K562 (cell line): ENCODE measurements around the gene WDR46. TPM values are rescaled to one million over a fixed set of nuclear protein-coding genes. Genes with fewer than 3 reads are reported as not detected.

Source experiments
- ATAC-seq: fragments of 200-7000 bp; cut with Tn5 transposase; 3 replicates; pipeline ENCODE4 v1.9.1; 2020; ENCODE audit warnings: moderate library complexity
- BruUV-seq: library from RNA; stranded (reverse); fragments of 400-500 nt; replicated peaks from 2 replicates; lab custom pipeline; 2021; lab: Mats Ljungman, UMichigan
- CTCF ChIA-PET: fragments of 300-600 bp; formaldehyde crosslinking; extraction: SDS; loops from one replicate; lab custom pipeline; 2021; ENCODE audit warnings: low intra/inter-chr PET ratio; lab: Yijun Ruan, JAX
- POLR2A ChIA-PET: fragments of 300-600, 350-650 bp; sonication (Branson Sonifier 250); formaldehyde crosslinking; extraction: SDS; loops from one replicate; lab custom pipeline; 2021; ENCODE audit warnings: antibody characterized with exemption, inconsistent platforms; lab: Yijun Ruan, JAX
- DNase-seq, 4 experiments: peaks; one replicate each; pipeline versions ENCODE4 v3.0.0 to v3.0.0-alpha.2; 2011 to 2018; ENCODE audit warnings: low spot score in 3 of 4, mixed read lengths in 3 of 4; ENCODE audit errors: extremely low read depth in 1 of 4
- FAIRE-seq: peaks from 2 replicates; lab custom pipeline; 2011; peaks lifted over from hg19 to GRCh38; lab: Jason Lieb, UNC
- H2AFZ ChIP-seq: 2 replicates; pipeline ENCODE4 v1.6.0; 2011; ENCODE audit warnings: low read depth, low read length, control low read depth, inconsistent platforms
- H3K27ac ChIP-seq: fragments of 200-600 bp; 3 replicates; pipeline ENCODE4 v1.8.0; 2011; ENCODE audit warnings: low read depth, mild to moderate bottlenecking, control low read depth, inconsistent platforms, low read length, moderate library complexity, mixed read lengths; ENCODE audit errors: extremely low read depth
- H3K27me3 ChIP-seq, 2 experiments: fragments of 300-600 bp in 1 of 2; 2 replicates in 1 of 2; 3 replicates in 1 of 2; pipeline versions ENCODE4 v1.6.0 to v1.8.0; 2011; ENCODE audit warnings: inconsistent platforms in 2 of 2, low read length in 2 of 2, mild to moderate bottlenecking in 1 of 2, mixed read lengths in 1 of 2, moderate library complexity in 1 of 2; ENCODE audit not compliant: control insufficient read depth in 2 of 2, insufficient read depth in 2 of 2
- H3K36me3 ChIP-seq: fragments of 300-600 bp; 3 replicates; pipeline ENCODE4 v1.8.0; 2011; ENCODE audit warnings: mild to moderate bottlenecking, low read length, inconsistent platforms; ENCODE audit not compliant: control insufficient read depth, insufficient read depth
- H3K4me1 ChIP-seq, 2 experiments: fragments of 200-600 bp in 1 of 2; replicated peaks in 1 of 2; 2 replicates in 1 of 2; 3 replicates in 1 of 2; pipeline versions ENCODE4 v1.5.1 to v1.8.0; 2011; ENCODE audit warnings: inconsistent platforms in 2 of 2, low read length in 2 of 2, mild to moderate bottlenecking in 1 of 2, mixed read lengths in 1 of 2, moderate library complexity in 1 of 2; ENCODE audit not compliant: control insufficient read depth in 2 of 2, insufficient read depth in 2 of 2
- H3K4me2 ChIP-seq: 2 replicates; pipeline ENCODE4 v1.6.1; 2011; ENCODE audit warnings: low read length, control low read depth, inconsistent platforms, mixed read lengths; ENCODE audit not compliant: insufficient read depth
- H3K4me3 ChIP-seq: fragments of 200-600 bp; sonication (generic), shearing (Covaris generic); 2 replicates; pipeline ENCODE4 v1.5.1; 2016; ENCODE audit warnings: control low read depth, inconsistent platforms
- H3K79me2 ChIP-seq: fragments of 200-600 bp; 3 replicates; pipeline ENCODE4 v1.8.0; 2011; ENCODE audit warnings: low read length, inconsistent platforms; ENCODE audit not compliant: control insufficient read depth, insufficient read depth
- H3K9ac ChIP-seq, 2 experiments: 2 replicates each; pipeline versions ENCODE4 v1.6.0 to v1.6.1; 2011; ENCODE audit warnings: low read depth in 2 of 2, low read length in 2 of 2, control low read depth in 1 of 2, inconsistent platforms in 1 of 2, mild to moderate bottlenecking in 1 of 2, mixed read lengths in 1 of 2; ENCODE audit not compliant: insufficient read depth in 1 of 2
- H3K9me1 ChIP-seq: one replicate; pipeline ENCODE4 v1.6.0; 2011; ENCODE audit warnings: inconsistent platforms, mild to moderate bottlenecking, low read length, moderate library complexity; ENCODE audit not compliant: control insufficient read depth, insufficient read depth
- H3K9me3 ChIP-seq: replicated peaks from 2 replicates; pipeline ENCODE4 v1.5.1; 2011; ENCODE audit warnings: low read depth, low read length, inconsistent platforms; ENCODE audit not compliant: control insufficient read depth, insufficient read depth
- H4K20me1 ChIP-seq: replicated peaks from 2 replicates; pipeline ENCODE4 v1.6.1; 2011; ENCODE audit warnings: low read length, inconsistent platforms, mixed read lengths; ENCODE audit not compliant: control insufficient read depth, insufficient read depth
- AFF1 ChIP-seq, 2 experiments: fragments of 450-650 bp; IDR thresholded peaks; 2 replicates each; pipeline ENCODE4 v1.6.1; 2018; ENCODE audit warnings: mild to moderate bottlenecking in 2 of 2, low read depth in 1 of 2; ENCODE audit not compliant: partially characterized antibody in 2 of 2
- E2F4 ChIP-seq: sonication (generic); formaldehyde crosslinking; IDR thresholded peaks from 2 replicates; pipeline ENCODE4 v1.8.0; 2022; ENCODE audit warnings: mild to moderate bottlenecking, low read depth, missing genetic modification reagents
- EZH2 ChIP-seq: IDR thresholded peaks from 2 replicates; pipeline ENCODE4 v1.6.1; 2012; ENCODE audit warnings: low read depth, mild to moderate bottlenecking, inconsistent platforms, low read length, borderline replicate concordance
- FOXK1 ChIP-seq: sonication (generic); formaldehyde crosslinking; IDR thresholded peaks from 2 replicates; pipeline ENCODE4 v1.8.0; 2022; ENCODE audit warnings: missing genetic modification reagents, mild to moderate bottlenecking, borderline replicate concordance
- HIVEP1 ChIP-seq: fragments of 250-450 bp; sonication (Bioruptor Pico); IDR thresholded peaks from 2 replicates; pipeline ENCODE4 v1.4.0; 2020; ENCODE audit warnings: mild to moderate bottlenecking
- HNRNPK ChIP-seq: fragments of 200-400 bp; formaldehyde crosslinking; IDR thresholded peaks from one replicate; pipeline ENCODE4 v1.6.1; 2018; ENCODE audit warnings: mild to moderate bottlenecking, low read depth, low read length; ENCODE audit not compliant: poor library complexity, severe bottlenecking
- MAZ ChIP-seq, 2 experiments: fragments of 450-650 bp in 1 of 2; sonication (generic) in 1 of 2; formaldehyde crosslinking; IDR thresholded peaks in 1 of 2; conservative IDR thresholded peaks in 1 of 2; 2 replicates each; pipeline versions ENCODE4 v1.4.0 to v1.5.0; 2020; ENCODE audit warnings: mild to moderate bottlenecking in 1 of 2, missing genetic modification reagents in 1 of 2
- MECOM ChIP-seq: fragments of 250-450 bp; sonication (Bioruptor Pico); IDR thresholded peaks from 2 replicates; pipeline ENCODE4 v1.8.0; 2022; ENCODE audit warnings: inconsistent platforms
- MYC ChIP-seq, 2 experiments: fragments of 250-450 bp in 1 of 2; sonication (Bioruptor Pico) in 1 of 2; IDR thresholded peaks; 2 replicates each; pipeline versions ENCODE4 v1.5.1 to v1.6.1; 2012 to 2021; ENCODE audit warnings: low read depth in 2 of 2, borderline replicate concordance in 1 of 2, improper control_type of control experiment in 1 of 2, low read length in 1 of 2, mild to moderate bottlenecking in 1 of 2, moderate library complexity in 1 of 2
- PTBP1 ChIP-seq: fragments of 200-400 bp; formaldehyde crosslinking; IDR thresholded peaks from 2 replicates; pipeline ENCODE4 v1.6.1; 2017; ENCODE audit warnings: low read depth, low read length
- SMARCA5 ChIP-seq: fragments of 450-650 bp; IDR thresholded peaks from 2 replicates; pipeline ENCODE4 v1.6.1; 2016
- TCFL5 ChIP-seq: fragments of 250-450 bp; sonication (Bioruptor Pico); conservative IDR thresholded peaks from 2 replicates; pipeline ENCODE4 v1.6.1; 2021; ENCODE audit warnings: mild to moderate bottlenecking, moderate library complexity, matching md5 sums
- ZBTB26 ChIP-seq: fragments of 450-650 bp; formaldehyde crosslinking; IDR thresholded peaks from 2 replicates; pipeline ENCODE4 v1.4.0; 2022; ENCODE audit warnings: missing genetic modification characterization
- ZBTB43 ChIP-seq: sonication (generic); formaldehyde crosslinking; IDR thresholded peaks from 2 replicates; pipeline ENCODE4 v1.8.0; 2023; ENCODE audit warnings: mild to moderate bottlenecking, missing genetic modification reagents
- in situ Hi-C: fragments of 300-500 bp; cut with MboI; formaldehyde crosslinking; loops from 4 replicates; pipeline ENCODE4 v1.15.0; 2018; ENCODE audit warnings: inconsistent platforms, mixed read lengths
- intact Hi-C: fragments of 100-400 bp; cut with micrococcal nuclease; formaldehyde crosslinking; loops from 2 replicates; pipeline ENCODE4 v1.14.2; 2022
- polyA plus RNA-seq, 8 experiments: library from polyadenylated mRNA; depleted of rRNA in 4 of 8; stranded (reverse) in 5 of 8; unstranded in 3 of 8; fragments of >200 nt; fragmentation: Nextera tagmentation in 2 of 8; fragmentation: Illumina TruSeq in 1 of 8; extraction: Ambion mirVana in 2 of 8; extraction: Trizol in 1 of 8; gene quantifications; 2 replicates each; pipeline versions ENCODE4 v1.2.1 to v1.2.3, GENCODE V29; 2011 to 2014; ENCODE audit warnings: inconsistent platforms in 1 of 8, missing spikeins in 1 of 8
- total RNA-seq, 7 experiments: library from RNA; depleted of rRNA in 6 of 7; stranded (reverse); fragments of >200 nt in 6 of 7; fragmentation: Illumina TruSeq in 2 of 7; extraction: Trizol in 2 of 7; gene quantifications; 2 replicates each; pipeline versions ENCODE4 v1.2.1 to v1.2.3, GENCODE V29; 2011 to 2021; ENCODE audit warnings: low replicate concordance in 1 of 7

Gene WDR46
- total and polyA plus RNA-seq, 9 of the 15 experiments (the other 6 are each of a cell fraction or from before 2014, with no cell fraction given) = 8.9 to 146 (median 93.1) TPM

GRCh38 chr6:33276581-33276863 is 12.5 kb downstream of the WDR46 start:
- no peak overlapping the region for H2AFZ ChIP-seq
- peaks cover 86% of the 10 kb centered on the region for H3K36me3 ChIP-seq
- DNase-seq (no peak), ATAC-seq (peak; percentile 3), FAIRE-seq (peak; percentile 49)
- ChIA-PET CTCF (interaction anchor here (0.6 to 6.6 kb wide), 4 partner anchors 131 to 153 kb away, joined by 3 to 64 read pairs (median 4); no protein-coding TSS in a partner anchor), POLR2A (interaction anchor here (0.6 to 8.1 kb wide), 20 partner anchors 10 to 305 kb away, joined by 3 to 90 read pairs (median 4); partner anchors contain the start of genes KIFC1, PFDN6, RGL2 and RING1)
- H3K4me2 ChIP-seq = peak overlapping the region; percentile 99
- in situ Hi-C loops (loop anchor here (10.0 kb wide), 1 partner anchor 128 kb away; no protein-coding TSS in a partner anchor), intact Hi-C loops (loop anchor here (2.0 to 10.0 kb wide), 3 partner anchors 134 to 298 kb away; partner anchors contain the start of genes CUTA and PHF1)
- H3K27ac ChIP-seq = peak overlapping the region; percentile 98
- peaks cover 49% of the 10 kb centered on the region for H3K79me2 ChIP-seq
- H3K27me3 ChIP-seq = no peaks in the 10 kb centered on the region
- H4K20me1 ChIP-seq = peaks cover 42% of the 10 kb centered on the region
- no TSS peak for BruUV-seq
- H3K9me3 ChIP-seq = no peaks in the 10 kb centered on the region
- peak overlapping the region; percentile 93 for H3K4me3 ChIP-seq
- peaks cover 39 to 40% of the 10 kb centered on the region in 2 experiments for H3K4me1 ChIP-seq
- H3K9me1 ChIP-seq = no peaks in the 10 kb centered on the region
- peak overlapping the region; percentile 90 to 100 for H3K9ac ChIP-seq
- TF ChIP-seq FOXK1 = peak; percentile 38; the same call in 1 of the 2 replicates
- no peak for TF ChIP-seq PTBP1
- peak; percentile 95; the same call in 1 of the 2 replicates for TF ChIP-seq ZBTB26
- peak; percentile 6; the same call in 1 of the 2 replicates for TF ChIP-seq ZBTB43 (CRISPR knock-in tag)
- TF ChIP-seq EZH2 = no peak
- TF ChIP-seq TCFL5 = peak; percentile 61; the same call in 1 of the 2 replicates
- TF ChIP-seq HIVEP1 (CRISPR knock-in tag) = no peak
- no peak for TF ChIP-seq MYC (IDR thresholded peaks at IDR 0.05; ENCODE audit: low read depth, low read length)
- peak; percentile 25; the same call in 1 of the 2 replicates for TF ChIP-seq MYC (CRISPR knock-in tag; IDR thresholded peaks at IDR 0.05; ENCODE audit: borderline replicate concordance, low read depth)
- peak in 1 of 2 experiments; percentile 24 for TF ChIP-seq AFF1 (IDR thresholded peaks at IDR 0.05; ENCODE audit: low read depth in 1 of 2, partially characterized antibody in 2 of 2)
- 0 out of 2 replicates have a peak, but pooled peaks have one; percentile 45 for TF ChIP-seq SMARCA5
- no peak for TF ChIP-seq E2F4 (CRISPR knock-in tag)
- TF ChIP-seq HNRNPK = no peak
- no peak for TF ChIP-seq MECOM (CRISPR knock-in tag)
- TF ChIP-seq MAZ (CRISPR knock-in tag; conservative IDR thresholded peaks at IDR 0.05 in 1 of 2, IDR thresholded peaks at IDR 0.05 in 1 of 2) = no peak
